Tibial artery (tissue), 4 donors: ENCODE results near the gene MAPKAP1.
"Not testable (repeated sequence)": the region's sequence is repeated elsewhere in the genome, so short reads cannot be mapped to it uniquely, and the experiment has no call there.

Experiments used
- DNase-seq, 2 donors: peaks; one replicate each; pipeline ENCODE4 v3.0.0-alpha.2; 2019
- H3K27ac ChIP-seq, 2 donors: fragments of 200-600 bp; sonication (generic) in 1 of 2; 1 replicate in 1 of 2; 2 replicates in 1 of 2; pipeline ENCODE4 v1.5.1; 2018 to 2019; ENCODE audit warnings: mild to moderate bottlenecking in 1 of 2
- H3K27me3 ChIP-seq, 2 donors: fragments of 200-600 bp; sonication (generic) in 1 of 2; one replicate each; pipeline versions ENCODE4 v1.5.1 to v1.6.0; 2016 to 2019
- H3K36me3 ChIP-seq, 3 donors: fragments of 200-600 bp; sonication (generic) in 2 of 3; one replicate each; pipeline ENCODE4 v1.5.1; 2016 to 2019; ENCODE audit warnings: mild to moderate bottlenecking in 2 of 3
- H3K4me1 ChIP-seq, 4 donors: fragments of 200-600 bp; sonication (generic) in 2 of 4; 1 replicate in 3 of 4; 2 replicates in 1 of 4; pipeline ENCODE4 v1.5.1; 2016 to 2019
- H3K4me3 ChIP-seq, 2 donors: fragments of 200-600 bp; sonication (generic) in 1 of 2; 1 replicate in 1 of 2; 2 replicates in 1 of 2; pipeline ENCODE4 v1.5.1; 2018 to 2019; ENCODE audit warnings: mild to moderate bottlenecking in 2 of 2
- H3K9me3 ChIP-seq, 3 donors: fragments of 200-600 bp; sonication (generic) in 1 of 3; one replicate each; pipeline ENCODE4 v1.5.1; 2016 to 2019
- CTCF ChIP-seq, 2 experiments: fragments of 200-600 bp in 1 of 2; fragments of 450-650 bp in 1 of 2; IDR thresholded peaks; one replicate each; pipeline ENCODE4 v1.5.1; 2017 to 2019; ENCODE audit warnings: antibody characterized with exemption in 2 of 2, mild to moderate bottlenecking in 1 of 2, moderate library complexity in 1 of 2
- intact Hi-C: fragments of 100-400 bp; cut with DNase I; formaldehyde crosslinking; loops from one replicate; pipeline ENCODE4 v1.15.0; 2023; ENCODE audit warnings: low total_unique reads

MAPKAP1 gene

GRCh38 chr9:125586172-125586511, 120.9 kb downstream of the MAPKAP1 start:
- no peaks in the 10 kb centered on the region for H3K4me1 ChIP-seq
- H3K4me3 ChIP-seq = no peak overlapping the region
- DNase-seq = no peak
- no peaks in the 10 kb centered on the region for H3K27me3 ChIP-seq
- H3K36me3 ChIP-seq = peaks cover 0 to 5% (median 0%) of the 10 kb centered on the region in 3 donors
- H3K27ac ChIP-seq = no peak overlapping the region
- no peak for TF ChIP-seq CTCF (IDR thresholded peaks at IDR 0.05)
- H3K9me3 ChIP-seq = no peaks in the 10 kb centered on the region
- intact Hi-C loops = no loop called here

GRCh38 chr9:125585503-125586171, 121.4 kb downstream of the MAPKAP1 start:
- intact Hi-C loops = no loop called here
- no peaks in the 10 kb centered on the region for H3K9me3 ChIP-seq
- DNase-seq = no peak
- peaks cover 0 to 5% (median 0%) of the 10 kb centered on the region in 3 donors for H3K36me3 ChIP-seq
- no peak for TF ChIP-seq CTCF (IDR thresholded peaks at IDR 0.05)
- no peaks in the 10 kb centered on the region for H3K27me3 ChIP-seq
- no peak overlapping the region for H3K27ac ChIP-seq
- no peaks in the 10 kb centered on the region for H3K4me1 ChIP-seq
- no peak overlapping the region for H3K4me3 ChIP-seq

DNA sequence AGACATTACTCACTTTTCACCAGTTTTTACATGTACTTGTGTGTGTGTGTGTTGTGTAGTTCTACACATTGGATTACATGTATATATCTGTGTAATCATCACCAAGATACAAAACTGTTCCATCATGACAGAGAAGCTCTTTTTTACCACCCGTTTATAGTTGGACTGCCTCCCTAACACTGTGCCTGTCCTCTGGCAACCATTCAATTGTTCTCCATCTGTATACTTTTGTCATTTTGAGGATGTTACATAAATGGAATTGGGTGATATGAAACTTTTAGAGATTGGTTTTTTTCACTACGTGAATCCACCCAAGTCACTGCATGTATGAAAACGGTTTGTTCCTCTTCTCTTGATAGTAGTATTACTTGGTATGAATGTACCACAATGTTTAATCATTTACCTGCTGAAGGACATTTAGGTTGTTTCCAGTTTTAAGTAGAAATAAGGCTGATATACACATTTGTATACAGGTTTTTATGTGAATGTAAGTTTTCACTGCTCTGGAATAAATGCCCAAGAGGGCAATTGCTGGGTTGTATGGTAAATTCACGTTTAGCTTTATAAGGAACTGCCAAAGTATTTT, 126.2 kb downstream of the MAPKAP1 start:
- Histone ChIP-seq H3K27me3 (no peaks in the 10 kb centered on the region), H3K4me1 (peaks cover 0 to 5% (median 0%) of the 10 kb centered on the region in 4 donors), H3K36me3 (peaks cover 0 to 5% (median 0%) of the 10 kb centered on the region in 3 donors), H3K4me3 (no peak overlapping the region), H3K9me3 (no peaks in the 10 kb centered on the region), H3K27ac (no peak overlapping the region)
- TF ChIP-seq CTCF (IDR thresholded peaks at IDR 0.05) = no peak
- intact Hi-C loops = no loop called here
- no peak for DNase-seq

DNA sequence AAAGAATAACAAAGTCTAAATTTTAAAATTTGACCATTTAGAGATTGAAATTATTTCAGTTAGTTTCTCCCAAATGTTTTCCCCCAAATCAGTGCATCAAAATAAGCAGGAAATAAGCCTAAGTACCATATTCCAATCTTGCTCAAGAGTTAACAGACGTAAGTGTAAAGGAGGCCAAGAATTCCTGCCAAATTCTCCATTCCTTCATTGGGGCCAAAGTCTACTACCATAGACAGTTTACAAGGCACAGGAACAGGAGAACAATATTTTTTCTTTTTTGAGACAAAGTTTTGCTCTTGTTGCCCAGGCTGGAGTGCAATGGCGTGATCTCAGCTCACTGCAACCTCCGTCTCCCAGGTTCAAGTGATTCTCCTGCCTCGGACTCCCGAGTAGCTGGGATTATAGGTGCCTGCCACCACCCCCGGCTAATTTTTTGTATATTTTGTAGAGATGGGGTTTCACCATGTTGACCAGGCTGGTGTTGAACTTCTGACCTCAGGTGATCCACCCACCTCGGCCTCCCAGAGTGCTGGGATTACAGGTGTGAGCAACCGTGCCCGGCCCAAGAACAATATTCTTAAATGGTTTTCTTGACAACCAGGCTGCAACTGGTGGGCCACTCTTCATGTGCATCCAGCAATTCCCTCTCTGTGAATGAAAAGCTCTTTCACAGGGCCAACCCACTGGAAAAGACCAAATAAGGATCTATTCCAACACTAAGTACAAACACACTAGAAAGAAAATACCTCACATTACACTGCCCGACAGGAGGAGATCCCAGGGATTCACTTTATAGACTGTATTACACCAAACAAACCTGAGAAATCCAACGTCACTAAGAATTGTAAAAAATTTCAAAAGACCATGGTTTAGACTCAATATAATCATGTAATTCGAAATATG, 127.7 kb downstream of the MAPKAP1 start:
- Histone ChIP-seq H3K4me1 (peaks cover 0 to 5% (median 0%) of the 10 kb centered on the region in 4 donors), H3K36me3 (no peaks in the 10 kb centered on the region), H3K4me3 (no peak overlapping the region), H3K27me3 (no peaks in the 10 kb centered on the region), H3K9me3 (no peaks in the 10 kb centered on the region), H3K27ac (no peak overlapping the region)
- no peak for DNase-seq
- intact Hi-C loops = no loop called here
- no peak for TF ChIP-seq CTCF (IDR thresholded peaks at IDR 0.05)

GRCh38 chr9:125574126-125574877, 132.7 kb downstream of the MAPKAP1 start:
- Histone ChIP-seq H3K36me3 (peaks cover 0 to 3% (median 0%) of the 10 kb centered on the region in 3 donors), H3K4me3 (no peak overlapping the region), H3K9me3 (peaks cover 0 to 7% (median 0%) of the 10 kb centered on the region in 3 donors), H3K4me1 (peaks cover 0 to 4% (median 0%) of the 10 kb centered on the region in 4 donors), H3K27ac (no peak overlapping the region), H3K27me3 (no peaks in the 10 kb centered on the region)
- no peak for DNase-seq
- TF ChIP-seq CTCF (IDR thresholded peaks at IDR 0.05) = no peak
- intact Hi-C loops = no loop called here

GRCh38 chr9:125572461-125572860, 134.5 kb downstream of the MAPKAP1 start:
- H3K27ac ChIP-seq, DNase-seq, H3K27me3 ChIP-seq, intact Hi-C loops, H3K36me3 ChIP-seq, H3K9me3 ChIP-seq, H3K4me3 ChIP-seq, H3K4me1 ChIP-seq: not testable (repeated sequence)

- DNase-seq, H3K27me3 ChIP-seq, H3K27ac ChIP-seq, intact Hi-C loops, H3K36me3 ChIP-seq, H3K4me3 ChIP-seq, H3K9me3 ChIP-seq, H3K4me1 ChIP-seq: not testable (repeated sequence)
Observed at GRCh38 chr9:125571824-125572223, 135.2 kb downstream of the MAPKAP1 start.
